Amygdala (tissue), 56 donors: ENCODE measurements around the gene TRIM29.

Experiments used
- DNase-seq, 56 donors: peaks; one replicate each; lab custom pipeline; 2025; lab: John Stamatoyannopoulos, UW

The TRIM29 gene

DNA sequence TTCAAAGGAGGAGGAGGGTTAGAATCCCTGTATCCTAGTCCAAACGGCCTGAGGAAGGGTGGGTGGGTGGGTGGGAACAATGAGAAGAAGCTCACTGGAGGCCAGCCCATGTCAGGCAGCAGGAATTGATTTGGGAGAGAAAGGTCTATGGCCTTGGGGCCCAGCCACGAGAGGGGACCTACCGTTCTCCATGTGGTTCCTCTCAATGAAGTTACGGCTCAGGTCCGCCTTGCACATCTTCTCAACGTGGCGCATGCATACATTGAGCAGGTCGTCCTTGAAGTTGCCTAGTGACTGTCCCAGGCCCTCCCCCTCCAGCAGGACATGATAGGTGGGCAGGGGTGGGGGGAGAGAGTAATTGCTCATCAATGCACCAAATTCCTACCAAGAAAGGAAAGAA is 12.4 kb downstream of the TRIM29 start:
- DNase-seq = no peak

DNA sequence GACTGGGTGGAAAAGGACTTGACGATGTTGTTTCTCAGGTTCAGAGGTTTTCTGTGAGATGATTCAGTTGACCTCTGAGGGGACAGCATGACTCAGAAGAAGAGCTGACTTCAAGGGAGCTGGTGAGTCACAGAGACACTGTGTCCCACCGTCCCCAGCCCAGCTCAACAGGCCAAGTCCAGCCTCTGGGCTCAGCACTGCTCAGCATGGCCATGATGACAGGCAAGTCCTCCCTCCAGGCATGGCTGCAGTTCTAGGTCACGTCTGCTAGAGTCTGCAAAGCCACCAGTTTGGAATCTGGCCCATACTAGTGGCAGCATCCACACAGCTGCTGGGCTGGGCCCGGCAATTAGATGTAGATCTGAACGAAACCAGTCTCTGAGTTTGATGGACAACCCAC is 12.9 kb downstream of the TRIM29 start:
- DNase-seq = peak in 4 of 56 donors; percentile 2 to 17 (median 11)

DNA sequence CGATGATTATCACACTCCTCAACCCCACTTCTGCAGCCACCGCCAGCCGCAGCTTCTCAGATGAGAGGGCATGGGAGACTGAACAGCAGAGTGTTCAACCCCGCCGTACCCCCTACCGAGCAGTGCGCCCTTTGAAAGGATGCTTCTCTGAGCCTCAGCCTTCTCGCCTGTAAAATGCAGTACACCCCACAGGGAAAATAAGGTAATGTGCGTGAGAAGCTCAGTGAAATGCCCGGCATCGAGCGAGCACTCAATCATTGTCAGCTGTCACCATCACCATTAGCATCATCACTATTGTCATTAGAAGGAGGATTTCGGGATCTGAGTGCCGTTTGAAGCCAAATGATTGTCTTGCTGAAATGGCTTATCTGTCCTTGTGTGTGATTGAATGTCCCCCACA is 13.6 kb downstream of the TRIM29 start:
- DNase-seq = no peak

- DNase-seq = no peak
These were observed 14.0 kb downstream of the TRIM29 start for GRCh38 chr11:120123946-120124345.

DNA sequence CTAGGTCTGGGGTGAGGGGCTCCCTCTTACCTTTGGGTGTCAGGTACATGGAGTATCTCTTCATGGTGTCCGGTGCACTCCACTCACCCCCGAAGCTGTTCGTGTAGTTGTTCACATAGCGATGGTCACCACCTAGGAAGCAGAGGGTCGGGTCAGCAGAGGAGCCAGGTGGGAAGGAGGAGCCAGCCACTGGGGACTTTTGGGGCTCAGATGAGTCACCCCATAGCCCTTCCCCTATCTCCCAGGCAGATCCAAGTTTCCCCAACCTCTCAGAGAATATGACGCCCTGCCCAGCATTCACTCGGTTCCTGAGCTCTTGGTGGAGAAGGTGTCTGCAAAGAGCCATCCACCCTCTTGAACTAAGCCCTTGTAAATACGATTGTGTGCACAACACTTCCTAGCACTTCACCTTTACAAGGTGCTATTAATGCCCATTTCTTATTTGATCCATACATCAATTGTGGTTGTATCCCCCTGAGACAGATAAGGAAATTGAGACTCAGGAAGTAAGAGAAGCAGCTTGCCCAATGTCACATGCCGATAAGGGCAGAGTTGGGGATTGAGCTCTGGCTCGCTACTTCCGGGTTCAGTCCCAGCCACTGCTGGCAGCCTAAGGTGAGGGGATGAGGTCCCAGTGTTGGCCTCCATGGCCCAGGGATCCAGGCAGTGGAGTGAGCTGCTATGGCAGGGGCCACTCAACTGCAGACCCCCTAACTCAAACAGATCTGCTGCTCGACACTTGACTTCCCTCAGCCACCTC is 14.8 kb downstream of the TRIM29 start:
- no peak for DNase-seq

- DNase-seq = no peak
These were observed 15.9 kb downstream of the TRIM29 start for GRCh38 chr11:120121914-120122473.

GRCh38 chr11:120121336-120121735 is 16.6 kb downstream of the TRIM29 start:
- DNase-seq = no peak

DNA sequence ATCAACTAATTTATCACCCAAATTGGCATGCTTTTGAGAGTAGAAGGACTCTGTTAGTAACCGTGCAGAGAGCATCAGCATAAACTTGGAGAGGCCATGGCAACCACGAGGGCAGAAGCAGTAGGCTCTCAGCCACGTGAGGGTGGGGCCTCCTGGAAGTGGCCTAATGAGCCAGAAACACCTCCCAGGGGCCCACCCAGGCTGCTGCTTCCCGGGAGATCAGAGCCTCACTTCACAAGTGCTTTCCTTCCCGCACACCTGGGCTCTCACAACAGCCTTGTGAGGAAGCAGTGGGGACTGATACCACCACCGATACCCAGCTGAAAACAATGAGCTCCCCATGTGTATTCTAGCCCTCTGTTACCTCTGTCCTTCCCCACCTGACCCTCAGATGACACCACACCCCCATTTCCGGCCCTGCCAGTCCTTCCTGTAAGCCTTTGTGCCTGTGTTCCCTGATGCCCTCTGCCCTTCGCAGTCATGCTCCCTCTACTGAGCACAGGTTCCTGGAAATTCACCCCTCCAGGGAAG is 17.0 kb downstream of the TRIM29 start:
- DNase-seq = no peak

DNA sequence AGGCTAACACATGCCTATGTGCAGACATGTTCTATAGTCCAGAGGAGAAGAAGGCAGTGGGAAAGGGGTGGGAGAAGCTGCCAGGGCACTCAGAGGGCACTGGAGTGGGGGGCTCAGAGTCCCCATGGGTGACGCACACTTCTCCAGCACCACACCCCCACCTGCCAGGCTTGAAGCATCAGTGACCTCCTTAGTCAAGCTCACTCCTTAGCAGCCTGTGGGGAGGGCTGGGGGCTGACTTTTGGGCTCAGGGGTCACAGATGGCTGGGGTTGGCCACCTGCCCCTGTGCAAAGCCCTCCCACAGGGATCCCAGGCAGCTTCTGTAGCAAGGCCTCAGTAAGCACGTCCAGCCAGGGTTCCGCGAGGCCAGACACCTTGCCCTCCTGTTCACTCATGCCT is 18.8 kb downstream of the TRIM29 start:
- no peak for DNase-seq

DNA sequence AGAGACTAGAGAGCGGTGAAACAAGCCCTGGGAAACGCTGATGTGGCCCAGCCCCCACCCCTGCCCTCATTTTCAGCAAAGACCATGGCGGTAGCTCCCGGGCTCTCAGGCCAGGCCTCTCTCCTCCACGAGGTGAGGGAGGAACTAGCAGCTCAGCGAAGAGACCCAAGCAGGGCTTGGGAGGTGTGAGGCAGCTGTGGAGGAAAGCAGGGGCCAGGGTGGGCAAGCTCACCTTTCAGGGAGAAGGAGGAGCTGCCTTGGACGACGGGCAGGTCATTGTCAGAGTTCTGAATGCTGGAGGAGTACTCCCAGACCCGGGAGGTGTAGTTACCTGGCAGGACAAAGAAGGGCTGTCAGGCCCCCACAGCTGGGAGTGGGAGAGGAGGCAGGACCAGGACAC is 19.9 kb downstream of the TRIM29 start:
- DNase-seq = no peak

GRCh38 chr11:120116966-120117365 is 20.9 kb downstream of the TRIM29 start:
- DNase-seq = no peak

DNA sequence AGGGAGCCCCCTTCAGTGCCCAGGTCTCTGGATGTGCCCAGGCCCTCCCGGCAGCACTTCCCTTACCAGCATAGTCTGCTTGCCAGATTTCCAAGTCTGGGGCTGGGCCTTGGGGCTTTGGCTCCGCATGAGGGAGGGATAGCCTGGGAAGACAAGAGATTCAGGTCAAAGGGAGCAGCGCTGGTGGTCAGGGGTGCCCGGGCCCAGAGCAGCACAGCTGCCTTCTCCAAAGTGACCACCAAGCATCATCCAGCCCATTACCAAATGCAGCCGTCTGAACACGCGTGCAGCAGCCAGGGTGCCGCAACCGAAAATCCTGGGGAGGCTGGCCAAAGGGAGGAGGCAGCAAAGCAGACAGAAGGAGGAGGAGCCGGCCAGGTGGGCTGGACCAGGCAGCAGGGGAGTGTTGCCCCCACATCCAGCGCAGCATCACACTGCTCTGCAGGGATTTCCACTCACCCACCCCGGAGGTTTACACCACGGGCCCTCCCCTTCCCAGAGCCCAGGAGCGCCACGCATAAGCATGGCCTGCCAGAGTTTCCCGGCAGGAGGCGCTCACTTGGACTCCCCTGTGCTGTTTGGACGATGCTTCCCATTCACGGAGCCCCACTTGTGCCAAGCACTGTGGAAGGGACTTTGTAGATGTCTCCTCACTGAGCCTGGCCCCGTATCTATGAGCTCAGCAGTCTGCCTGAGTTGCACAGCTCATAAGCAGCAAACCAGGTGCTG is 22.5 kb downstream of the TRIM29 start:
- DNase-seq = no peak

- DNase-seq = no peak
These were observed 25.6 kb downstream of the TRIM29 start for GRCh38 chr11:120112174-120112796.

- no peak for DNase-seq
These were observed 28.4 kb downstream of the TRIM29 start for GRCh38 chr11:120109531-120109930.

DNA sequence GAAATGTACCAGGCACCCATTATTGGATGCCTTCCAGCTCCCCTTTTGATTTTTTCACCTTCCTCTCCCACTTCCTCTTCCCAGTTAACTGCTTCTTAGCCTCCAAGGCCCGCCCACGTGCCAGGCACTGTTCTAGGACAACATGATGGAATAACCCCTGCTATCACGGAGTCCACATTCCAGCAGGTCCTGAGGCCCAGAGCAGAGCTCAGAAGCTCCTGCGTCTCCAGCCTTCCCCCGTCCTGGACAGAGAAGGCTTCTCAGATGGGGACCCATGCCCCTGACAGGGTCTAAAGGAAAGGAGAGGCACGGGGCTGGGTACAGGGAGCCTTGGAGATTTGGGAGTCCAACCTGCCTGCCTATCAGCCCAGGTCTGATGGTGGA is 29.1 kb downstream of the TRIM29 start:
- DNase-seq = no peak

- DNase-seq = peak in 52 of 56 donors; percentile 8 to 87 (median 62)
These were observed 29.6 kb downstream of the TRIM29 start for GRCh38 chr11:120108154-120108784.

- DNase-seq = no peak
These were observed 30.2 kb downstream of the TRIM29 start for GRCh38 chr11:120107692-120108091.

GRCh38 chr11:120106354-120107150 is 31.4 kb downstream of the TRIM29 start:
- no peak for DNase-seq

GRCh38 chr11:120105576-120105975 is 32.3 kb downstream of the TRIM29 start:
- DNase-seq = no peak
